ENCODE measurements around the gene KCNG2. TPM values are rescaled to one million over a fixed set of nuclear protein-coding genes. Genes with fewer than 3 reads are reported as not detected.

The KCNG2 gene
- polyA plus RNA-seq, 1 of the 3 experiments (the other 2 are of a cell fraction) = not detected

- no peaks in the 10 kb centered on the region for H3K9me3 ChIP-seq
- no peak overlapping the region for H3K27ac ChIP-seq (ENCODE audit: low read depth in 2 of 2, low read length in 1 of 2)
- no peaks in the 10 kb centered on the region for H3K4me1 ChIP-seq (ENCODE audit: control insufficient read depth in 1 of 2, insufficient read depth in 2 of 2, low read depth in 1 of 2, low read length in 1 of 2)
- H3K79me2 ChIP-seq (ENCODE audit: insufficient read depth) = no peaks in the 10 kb centered on the region
- no peaks in the 10 kb centered on the region for H3K36me3 ChIP-seq (replicated peaks in 1 of 2; ENCODE audit: control insufficient read depth in 1 of 2, insufficient read depth in 2 of 2, low read length in 1 of 2)
- no peak for DNase-seq
- no peak overlapping the region for H2AFZ ChIP-seq (ENCODE audit: low read depth)
- ChIA-PET POLR2A (no interaction called here), CTCF (no interaction called here)
- H3K4me2 ChIP-seq = no peak overlapping the region
- H3K9ac ChIP-seq = no peak overlapping the region
- H3F3A ChIP-seq (replicated peaks; ENCODE audit: insufficient read depth) = no peaks in the 10 kb centered on the region
- H3K27me3 ChIP-seq (ENCODE audit: insufficient read depth) = peaks cover 92% of the 10 kb centered on the region
- TF ChIP-seq NFIC (IDR thresholded peaks at IDR 0.05; ENCODE audit: borderline replicate concordance) (no peak), RAD21 (IDR thresholded peaks at IDR 0.05; ENCODE audit: low read length) (no peak), GABPA (IDR thresholded peaks at IDR 0.05; ENCODE audit: low read depth) (no peak), GATA2 (CRISPR knock-in tag; IDR thresholded peaks at IDR 0.05) (no peak), RXRA (IDR thresholded peaks at IDR 0.05; ENCODE audit: borderline replicate concordance, low read depth) (no peak), MEF2A (IDR thresholded peaks at IDR 0.05; ENCODE audit: borderline replicate concordance, low read depth) (no peak)
- no peaks in the 10 kb centered on the region for H4K20me1 ChIP-seq (ENCODE audit: insufficient read depth)
- H3K9me2 ChIP-seq = no peaks in the 10 kb centered on the region
- whole genome bisulfite sequencing (ENCODE audit: low lambda C conversion rate) = 26% methylated on average over 34 of the region's 42 CpGs
- no peak overlapping the region for H3K4me3 ChIP-seq (ENCODE audit: low read depth in 2 of 2, low read length in 1 of 2)
Observed at GRCh38 chr18:79784071-79784913, 13.4 kb upstream of the KCNG2 start.

GRCh38 chr18:79784965-79785770 lies 12.6 kb upstream of the KCNG2 start:
- H3K27ac ChIP-seq (ENCODE audit: low read depth in 2 of 2, low read length in 1 of 2) = no peak overlapping the region
- no peaks in the 10 kb centered on the region for H3F3A ChIP-seq (replicated peaks; ENCODE audit: insufficient read depth)
- no peaks in the 10 kb centered on the region for H4K20me1 ChIP-seq (ENCODE audit: insufficient read depth)
- no peak overlapping the region for H3K4me3 ChIP-seq (ENCODE audit: low read depth in 2 of 2, low read length in 1 of 2)
- H3K4me1 ChIP-seq (ENCODE audit: control insufficient read depth in 1 of 2, insufficient read depth in 2 of 2, low read depth in 1 of 2, low read length in 1 of 2) = no peaks in the 10 kb centered on the region
- H3K4me2 ChIP-seq = peak overlapping the region; percentile 52
- peaks cover 93% of the 10 kb centered on the region for H3K27me3 ChIP-seq (ENCODE audit: insufficient read depth)
- 13% methylated on average over 32 of the region's 32 CpGs for WGBS (ENCODE audit: low lambda C conversion rate)
- H3K9ac ChIP-seq = no peak overlapping the region
- TF ChIP-seq YY1 (IDR thresholded peaks at IDR 0.05; ENCODE audit: low read depth) (no peak), PBX3 (IDR thresholded peaks at IDR 0.05) (no peak), TEAD4 (IDR thresholded peaks at IDR 0.05; ENCODE audit: borderline replicate concordance, insufficient read depth) (no peak), MAX (IDR thresholded peaks at IDR 0.05; ENCODE audit: low read depth) (no peak), POLR2AphosphoS5 (IDR thresholded peaks at IDR 0.05; ENCODE audit: low read depth, low read length) (no peak), ELF1 (IDR thresholded peaks at IDR 0.05) (no peak), NRF1 (IDR thresholded peaks at IDR 0.05; ENCODE audit: low read depth, low read length) (no peak), FOXJ3 (CRISPR knock-in tag; IDR thresholded peaks at IDR 0.05) (no peak), USF1 (IDR thresholded peaks at IDR 0.05; ENCODE audit: borderline replicate concordance, low read depth) (no peak), JUND (IDR thresholded peaks at IDR 0.05) (no peak)
- TF ChIP-seq, protein P1, sequence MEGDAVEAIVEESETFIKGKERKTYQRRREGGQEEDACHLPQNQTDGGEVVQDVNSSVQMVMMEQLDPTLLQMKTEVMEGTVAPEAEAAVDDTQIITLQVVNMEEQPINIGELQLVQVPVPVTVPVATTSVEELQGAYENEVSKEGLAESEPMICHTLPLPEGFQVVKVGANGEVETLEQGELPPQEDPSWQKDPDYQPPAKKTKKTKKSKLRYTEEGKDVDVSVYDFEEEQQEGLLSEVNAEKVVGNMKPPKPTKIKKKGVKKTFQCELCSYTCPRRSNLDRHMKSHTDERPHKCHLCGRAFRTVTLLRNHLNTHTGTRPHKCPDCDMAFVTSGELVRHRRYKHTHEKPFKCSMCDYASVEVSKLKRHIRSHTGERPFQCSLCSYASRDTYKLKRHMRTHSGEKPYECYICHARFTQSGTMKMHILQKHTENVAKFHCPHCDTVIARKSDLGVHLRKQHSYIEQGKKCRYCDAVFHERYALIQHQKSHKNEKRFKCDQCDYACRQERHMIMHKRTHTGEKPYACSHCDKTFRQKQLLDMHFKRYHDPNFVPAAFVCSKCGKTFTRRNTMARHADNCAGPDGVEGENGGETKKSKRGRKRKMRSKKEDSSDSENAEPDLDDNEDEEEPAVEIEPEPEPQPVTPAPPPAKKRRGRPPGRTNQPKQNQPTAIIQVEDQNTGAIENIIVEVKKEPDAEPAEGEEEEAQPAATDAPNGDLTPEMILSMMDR (IDR thresholded peaks at IDR 0.05) = no peak
- H3K9me3 ChIP-seq = no peaks in the 10 kb centered on the region
- H3K9me2 ChIP-seq = no peaks in the 10 kb centered on the region
- no peaks in the 10 kb centered on the region for H3K79me2 ChIP-seq (ENCODE audit: insufficient read depth)
- no peaks in the 10 kb centered on the region for H3K36me3 ChIP-seq (replicated peaks in 1 of 2; ENCODE audit: control insufficient read depth in 1 of 2, insufficient read depth in 2 of 2, low read length in 1 of 2)
- POLR2A ChIA-PET = no interaction called here
- no peak overlapping the region for H2AFZ ChIP-seq (ENCODE audit: low read depth)
- no peak for DNase-seq
- CTCF ChIA-PET = no interaction called here

Measured in SK-N-SH (cell line).